Measurements from ENCODE around the gene ACTBL2. TPM values are rescaled to one million over a fixed set of nuclear protein-coding genes. Genes with fewer than 3 reads are reported as not detected.

Gene ACTBL2
- total RNA-seq (2022; extraction: Qiagen RNA extraction; ENCODE audit: low read depth) = 0.09 to 0.12 TPM in 2 of 5 replicates, not detected in the others

DNA sequence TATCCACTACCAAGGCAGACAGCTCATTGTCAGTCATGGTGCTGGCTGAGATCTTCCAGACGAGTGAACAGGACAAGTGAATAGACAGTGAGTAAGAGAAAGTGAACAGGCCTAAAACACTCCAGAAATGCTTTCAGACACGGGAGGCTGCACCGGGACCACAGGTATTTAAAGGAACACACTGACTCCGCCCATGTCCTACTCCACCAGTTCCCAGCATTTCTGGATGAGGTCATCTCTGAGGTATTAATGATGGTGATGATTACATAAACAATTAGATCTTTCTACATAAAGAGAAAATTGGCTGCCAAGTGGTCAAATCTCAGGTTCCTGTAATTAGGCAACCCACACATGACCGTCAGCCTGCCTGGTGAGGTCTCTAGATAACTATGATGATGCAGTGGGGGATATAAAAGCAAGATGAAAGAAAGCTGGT, at the start of gene ACTBL2:
TSS of gene ACTBL2 (minus strand) at position 141 of the 436 bp plus-strand sequence. CDS start at position 37, 104 bp downstream.

